NT2/D1 (cell line): ENCODE measurements around the gene PSMD2.

Source experiments
- DNase-seq: peaks from one replicate; pipeline ENCODE4 v3.0.0-alpha.2; 2011; ENCODE audit warnings: low read depth, low spot score
- H3K27me3 ChIP-seq: 2 replicates; pipeline ENCODE4 v1.6.0; 2011; ENCODE audit warnings: mild to moderate bottlenecking; ENCODE audit not compliant: insufficient read length, insufficient read depth
- H3K36me3 ChIP-seq: 2 replicates; pipeline ENCODE4 v1.6.1; 2011; ENCODE audit warnings: mild to moderate bottlenecking, low read length, mixed read lengths; ENCODE audit not compliant: insufficient read depth, insufficient read length
- H3K4me1 ChIP-seq: 2 replicates; pipeline ENCODE4 v1.5.1; 2011; ENCODE audit not compliant: insufficient read depth, insufficient read length
- H3K4me3 ChIP-seq: 2 replicates; pipeline ENCODE4 v1.5.1; 2011; ENCODE audit warnings: low read depth; ENCODE audit not compliant: insufficient read length
- H3K9ac ChIP-seq: 2 replicates; pipeline ENCODE4 v1.6.0; 2011; ENCODE audit warnings: low read depth; ENCODE audit not compliant: insufficient read length
- H3K9me3 ChIP-seq: 2 replicates; pipeline ENCODE4 v1.5.1; 2011; ENCODE audit warnings: mild to moderate bottlenecking, low read length; ENCODE audit not compliant: insufficient read depth
- SUZ12 ChIP-seq: IDR thresholded peaks from 2 replicates; pipeline ENCODE4 v1.6.1; 2011; ENCODE audit not compliant: insufficient read length, insufficient read depth; ENCODE audit errors: extremely low read depth
- YY1 ChIP-seq: IDR thresholded peaks from 2 replicates; pipeline ENCODE4 v1.6.1; 2011; ENCODE audit not compliant: insufficient read length, insufficient read depth
- ZNF274 ChIP-seq: IDR thresholded peaks from 2 replicates; pipeline ENCODE4 v1.6.1; 2011; ENCODE audit warnings: mild to moderate bottlenecking, low read depth, low read length

PSMD2 gene

DNA sequence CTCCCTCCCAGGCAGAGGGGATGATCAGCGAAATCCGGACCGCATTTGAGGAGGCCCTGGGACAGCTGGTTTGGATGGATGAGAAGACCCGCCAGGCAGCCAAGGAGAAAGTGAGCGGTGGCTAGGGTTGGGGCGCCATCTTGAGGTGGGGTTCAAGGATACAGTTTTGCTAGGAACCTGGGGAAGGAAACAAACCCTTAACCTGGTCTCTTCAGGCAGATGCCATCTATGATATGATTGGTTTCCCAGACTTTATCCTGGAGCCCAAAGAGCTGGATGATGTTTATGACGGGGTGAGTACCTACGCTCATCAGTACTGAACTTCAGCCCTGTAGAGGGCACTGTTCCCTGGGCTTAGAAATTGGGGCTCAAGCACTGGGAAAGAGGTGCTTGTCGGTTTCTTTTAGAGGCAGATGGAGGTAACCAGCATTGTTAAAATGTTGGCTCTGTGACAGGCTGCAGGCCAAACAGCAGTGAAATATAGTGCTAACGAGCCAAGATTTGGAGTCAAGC lies 9.6 kb upstream of the PSMD2 start:
- TF ChIP-seq YY1: no peak
- no peak for TF ChIP-seq SUZ12
- no peak for TF ChIP-seq ZNF274
- H3K4me1 ChIP-seq: no peaks in the 10 kb centered on the region
- no peaks in the 10 kb centered on the region for H3K27me3 ChIP-seq
- H3K9me3 ChIP-seq: no peaks in the 10 kb centered on the region
- no peak overlapping the region for H3K9ac ChIP-seq
- DNase-seq: peak; percentile 75
- H3K36me3 ChIP-seq: no peaks in the 10 kb centered on the region
- no peak overlapping the region for H3K4me3 ChIP-seq

DNA sequence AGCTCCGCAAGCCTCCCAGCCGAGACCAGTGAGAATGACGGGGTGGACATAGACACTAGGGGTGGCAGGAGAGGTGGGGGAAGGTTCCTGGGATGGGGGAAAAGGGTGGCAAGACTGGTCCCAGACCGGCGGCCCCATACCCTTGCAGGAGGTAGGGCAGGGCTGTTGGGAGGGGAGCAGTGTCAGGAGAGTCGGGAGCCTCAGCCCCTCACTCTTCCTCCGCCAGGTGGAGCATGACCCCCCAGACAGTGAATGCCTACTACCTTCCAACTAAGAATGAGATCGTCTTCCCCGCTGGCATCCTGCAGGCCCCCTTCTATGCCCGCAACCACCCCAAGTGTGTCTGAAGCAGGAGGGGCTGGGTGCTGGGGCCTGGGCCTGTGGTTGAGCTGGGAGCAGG lies 8.7 kb upstream of the PSMD2 start:
- TF ChIP-seq ZNF274 (no peak), YY1 (no peak), SUZ12 (no peak)
- Histone ChIP-seq H3K9ac (no peak overlapping the region), H3K4me1 (no peaks in the 10 kb centered on the region), H3K4me3 (no peak overlapping the region), H3K9me3 (no peaks in the 10 kb centered on the region), H3K36me3 (no peaks in the 10 kb centered on the region), H3K27me3 (no peaks in the 10 kb centered on the region)
- DNase-seq: no peak

DNA sequence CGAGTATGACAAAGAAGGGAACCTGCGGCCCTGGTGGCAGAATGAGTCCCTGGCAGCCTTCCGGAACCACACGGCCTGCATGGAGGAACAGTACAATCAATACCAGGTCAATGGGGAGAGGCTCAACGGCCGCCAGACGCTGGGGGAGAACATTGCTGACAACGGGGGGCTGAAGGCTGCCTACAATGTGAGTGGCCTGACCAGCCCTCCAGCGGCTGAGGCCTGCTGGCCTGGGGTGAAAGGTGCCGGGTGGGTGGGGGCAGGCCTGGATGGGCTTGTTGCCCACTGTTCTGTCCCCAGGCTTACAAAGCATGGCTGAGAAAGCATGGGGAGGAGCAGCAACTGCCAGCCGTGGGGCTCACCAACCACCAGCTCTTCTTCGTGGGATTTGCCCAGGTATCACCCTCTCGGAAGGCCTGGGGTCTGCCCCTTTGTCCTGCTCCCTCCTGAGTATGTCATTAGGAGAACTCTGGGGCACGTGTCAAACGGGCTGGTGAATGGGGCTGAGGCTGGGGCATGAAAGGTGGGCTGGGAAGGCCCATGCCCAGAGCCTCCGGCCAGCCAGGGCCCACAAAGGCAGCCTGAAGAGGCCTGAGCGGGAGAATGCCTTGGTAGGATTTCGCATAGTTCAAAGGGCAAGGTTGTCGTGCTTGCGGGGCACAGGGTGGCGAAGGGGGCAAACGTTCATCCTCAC lies 7.8 kb upstream of the PSMD2 start:
- no peak overlapping the region for H3K4me3 ChIP-seq
- no peak for DNase-seq
- H3K27me3 ChIP-seq: no peaks in the 10 kb centered on the region
- H3K9me3 ChIP-seq: no peaks in the 10 kb centered on the region
- no peaks in the 10 kb centered on the region for H3K4me1 ChIP-seq
- no peak overlapping the region for H3K9ac ChIP-seq
- no peak for TF ChIP-seq SUZ12
- no peak for TF ChIP-seq ZNF274
- no peak for TF ChIP-seq YY1
- no peaks in the 10 kb centered on the region for H3K36me3 ChIP-seq

DNA sequence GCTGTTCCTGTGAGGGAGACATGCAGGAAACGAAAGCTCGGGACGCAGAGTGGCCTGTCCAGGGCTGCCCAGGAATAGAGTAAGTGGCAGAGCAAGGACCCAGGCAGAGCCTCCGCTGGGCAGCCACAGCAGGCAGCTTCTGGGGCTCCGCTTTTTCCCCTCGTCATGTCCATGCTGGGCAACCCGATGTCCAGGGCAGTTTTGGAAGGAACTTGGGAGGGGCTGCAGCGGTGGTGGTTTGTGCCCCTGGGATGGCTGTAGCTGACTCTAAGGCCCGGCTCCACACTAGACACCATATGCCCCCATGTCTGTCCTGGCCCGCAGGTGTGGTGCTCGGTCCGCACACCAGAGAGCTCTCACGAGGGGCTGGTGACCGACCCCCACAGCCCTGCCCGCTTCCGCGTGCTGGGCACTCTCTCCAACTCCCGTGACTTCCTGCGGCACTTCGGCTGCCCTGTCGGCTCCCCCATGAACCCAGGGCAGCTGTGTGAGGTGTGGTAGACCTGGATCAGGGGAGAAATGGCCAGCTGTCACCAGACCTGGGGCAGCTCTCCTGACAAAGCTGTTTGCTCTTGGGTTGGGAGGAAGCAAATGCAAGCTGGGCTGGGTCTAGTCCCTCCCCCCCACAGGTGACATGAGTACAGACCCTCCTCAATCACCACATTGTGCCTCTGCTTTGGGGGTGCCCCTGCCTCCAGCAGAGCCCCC lies 7.1 kb upstream of the PSMD2 start:
- Histone ChIP-seq H3K9me3 (no peaks in the 10 kb centered on the region), H3K9ac (no peak overlapping the region), H3K36me3 (no peaks in the 10 kb centered on the region), H3K4me3 (no peak overlapping the region), H3K27me3 (no peaks in the 10 kb centered on the region), H3K4me1 (no peaks in the 10 kb centered on the region)
- TF ChIP-seq YY1: no peak
- TF ChIP-seq SUZ12: no peak
- TF ChIP-seq ZNF274: no peak
- no peak for DNase-seq

DNA sequence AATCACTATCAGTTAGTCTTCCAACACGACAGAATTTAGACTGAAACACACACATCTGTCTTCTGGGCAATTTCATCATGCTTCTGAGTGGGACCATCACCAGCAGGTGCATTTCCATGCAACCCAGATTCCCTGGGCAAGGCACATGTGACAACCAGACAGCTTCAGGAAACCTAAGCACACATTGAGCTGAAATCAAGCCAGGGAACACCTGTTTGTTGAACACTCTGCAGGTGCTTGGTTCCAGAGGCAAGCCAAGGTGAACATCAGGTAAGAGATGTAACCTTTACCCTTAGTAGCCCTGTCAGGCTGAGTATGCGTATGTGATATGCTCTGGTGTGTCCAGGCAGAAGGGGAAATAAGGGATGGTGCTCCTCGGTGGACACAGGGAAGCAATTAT lies 3.3 kb upstream of the PSMD2 start:
- H3K4me1 ChIP-seq: no peaks in the 10 kb centered on the region
- H3K36me3 ChIP-seq: peaks cover 12% of the 10 kb centered on the region
- no peaks in the 10 kb centered on the region for H3K9me3 ChIP-seq
- H3K27me3 ChIP-seq: no peaks in the 10 kb centered on the region
- DNase-seq: no peak
- no peak overlapping the region for H3K4me3 ChIP-seq
- no peak overlapping the region for H3K9ac ChIP-seq
- TF ChIP-seq ZNF274 (no peak), YY1 (no peak), SUZ12 (no peak)

DNA sequence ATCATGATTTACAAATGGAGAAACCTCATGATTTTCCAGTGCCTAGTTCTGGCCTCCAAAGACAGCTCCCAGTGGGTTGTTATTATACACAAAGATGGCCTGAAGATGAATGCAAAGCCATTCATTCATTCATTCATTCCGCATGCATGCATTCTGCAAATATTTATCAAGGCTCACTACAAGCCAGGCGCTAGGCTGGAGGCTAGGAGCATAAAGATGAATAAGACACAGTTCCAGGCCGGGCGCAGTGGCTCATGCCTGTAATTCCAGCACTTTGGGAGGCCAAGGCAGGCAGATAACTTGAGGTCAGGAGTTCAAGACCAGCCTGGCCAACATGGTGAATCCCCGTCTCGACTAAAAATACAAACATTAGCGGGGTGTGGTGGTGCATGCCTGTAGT lies 2.4 kb upstream of the PSMD2 start:
- Histone ChIP-seq H3K4me3 (no peak overlapping the region), H3K27me3 (no peaks in the 10 kb centered on the region), H3K36me3 (peaks cover 21% of the 10 kb centered on the region), H3K9ac (no peak overlapping the region), H3K4me1 (no peaks in the 10 kb centered on the region), H3K9me3 (no peaks in the 10 kb centered on the region)
- no peak for DNase-seq
- TF ChIP-seq YY1 (no peak), ZNF274 (no peak), SUZ12 (no peak)
